HG02642 (cell line): ENCODE measurements around the gene CFAP300.

Source experiments
- ATAC-seq: cut with Tn5 transposase; IDR thresholded peaks from one replicate; pipeline ENCODE4 v1.9.1; 2021; ENCODE audit warnings: mild to moderate bottlenecking; ENCODE audit not compliant: unreplicated experiment, poor library complexity

CFAP300 gene

DNA sequence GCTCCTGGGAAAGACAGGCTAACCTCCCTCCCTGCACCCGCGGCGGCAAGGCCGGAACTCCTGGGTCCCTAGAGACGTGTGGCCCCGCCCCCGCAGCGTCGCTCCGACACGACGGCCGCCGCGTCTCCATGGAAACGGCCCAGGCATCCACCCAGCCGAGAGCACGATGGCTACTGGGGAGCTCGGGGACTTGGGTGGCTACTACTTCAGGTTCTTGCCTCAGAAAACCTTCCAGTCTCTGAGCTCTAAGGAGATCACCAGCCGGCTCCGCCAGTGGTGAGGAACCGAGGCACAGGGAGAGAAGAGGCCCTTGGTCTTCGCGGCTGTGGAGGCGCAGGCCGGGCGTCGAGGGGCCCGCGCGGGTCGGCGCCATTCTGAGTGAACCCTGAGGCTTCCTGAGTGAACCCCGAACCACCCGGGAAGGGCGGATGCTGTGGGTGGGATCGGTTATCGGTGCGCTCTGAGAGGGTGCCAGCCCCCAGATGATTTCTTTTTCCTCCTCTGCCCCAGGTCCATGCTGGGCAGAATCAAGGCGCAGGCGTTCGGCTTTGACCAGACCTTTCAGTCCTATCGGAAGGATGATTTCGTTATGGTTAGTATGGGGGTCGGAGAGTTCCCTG is at the start of gene CFAP300:
TSS of gene CFAP300 (plus strand) at position 133 of the 620 bp plus-strand sequence. CDS start at position 167, 34 bp downstream.
- no peak for ATAC-seq

DNA sequence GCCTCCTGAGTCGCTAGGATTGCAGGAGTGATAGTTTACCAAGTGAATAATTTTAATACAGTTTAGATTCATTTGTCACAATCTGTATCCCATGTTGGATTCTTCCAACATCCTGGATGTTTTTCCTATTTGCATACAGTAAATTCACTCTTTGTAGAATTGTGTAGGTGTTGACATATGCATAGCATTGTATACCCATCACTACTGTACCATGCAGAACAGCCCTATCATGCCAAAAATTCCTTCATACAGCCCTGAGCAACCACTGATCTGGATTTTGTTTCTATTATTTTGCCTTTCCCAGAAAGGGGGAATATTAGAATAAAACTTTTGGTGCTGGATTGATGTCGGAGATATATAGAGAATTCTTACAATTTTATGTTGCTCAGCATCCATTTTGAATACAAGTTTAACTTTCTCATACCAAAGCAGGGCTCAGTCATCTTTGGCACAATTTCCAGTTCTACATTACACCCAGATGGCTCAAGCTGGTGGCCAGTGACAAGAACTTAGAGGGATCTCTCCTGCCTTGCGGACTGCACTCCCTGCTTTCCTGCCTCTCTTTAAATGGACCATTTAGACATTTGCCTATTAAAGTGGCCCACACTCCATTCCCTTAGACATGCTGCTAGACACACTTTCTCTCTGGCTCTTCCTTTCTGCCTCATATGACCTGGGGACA is 45.4 kb upstream of the CFAP300 start:
- no peak for ATAC-seq

DNA sequence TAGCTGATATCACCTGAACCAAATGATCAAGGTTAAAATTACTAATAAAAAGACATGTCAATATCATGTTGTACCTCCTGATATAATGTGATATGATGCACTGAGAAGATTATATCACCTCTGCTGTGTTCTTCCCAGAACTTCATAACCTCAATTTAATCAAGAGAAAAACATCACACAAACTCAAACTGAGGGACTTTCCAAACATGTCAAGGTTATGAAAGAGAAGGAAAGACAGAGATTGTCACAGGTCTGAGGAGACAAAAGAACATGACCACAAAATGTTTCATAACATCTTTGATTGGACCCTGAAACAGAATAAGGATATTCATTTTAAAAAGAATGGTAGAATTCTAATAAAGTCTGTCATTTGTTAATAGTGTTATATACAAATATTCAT is 43.0 kb upstream of the CFAP300 start:
- no peak for ATAC-seq

DNA sequence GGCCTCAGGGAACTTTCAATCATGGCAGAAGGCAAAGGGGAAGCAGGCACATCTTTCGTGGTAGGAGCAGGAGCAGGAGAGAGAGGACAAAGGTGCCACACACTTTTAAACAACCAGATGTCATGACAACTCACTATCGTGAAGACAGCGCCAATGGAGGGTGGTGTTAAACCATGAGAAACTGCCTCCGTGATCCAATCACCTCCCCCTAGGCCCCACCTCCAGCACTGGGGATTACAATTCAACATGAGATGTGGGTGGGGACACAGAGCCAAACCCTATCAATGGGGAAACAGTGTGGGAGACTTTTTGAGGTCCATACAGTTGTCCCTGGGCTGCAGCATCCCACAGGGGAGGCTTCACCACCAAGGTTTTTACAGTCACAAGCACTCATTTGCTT is 41.9 kb upstream of the CFAP300 start:
- ATAC-seq: no peak

DNA sequence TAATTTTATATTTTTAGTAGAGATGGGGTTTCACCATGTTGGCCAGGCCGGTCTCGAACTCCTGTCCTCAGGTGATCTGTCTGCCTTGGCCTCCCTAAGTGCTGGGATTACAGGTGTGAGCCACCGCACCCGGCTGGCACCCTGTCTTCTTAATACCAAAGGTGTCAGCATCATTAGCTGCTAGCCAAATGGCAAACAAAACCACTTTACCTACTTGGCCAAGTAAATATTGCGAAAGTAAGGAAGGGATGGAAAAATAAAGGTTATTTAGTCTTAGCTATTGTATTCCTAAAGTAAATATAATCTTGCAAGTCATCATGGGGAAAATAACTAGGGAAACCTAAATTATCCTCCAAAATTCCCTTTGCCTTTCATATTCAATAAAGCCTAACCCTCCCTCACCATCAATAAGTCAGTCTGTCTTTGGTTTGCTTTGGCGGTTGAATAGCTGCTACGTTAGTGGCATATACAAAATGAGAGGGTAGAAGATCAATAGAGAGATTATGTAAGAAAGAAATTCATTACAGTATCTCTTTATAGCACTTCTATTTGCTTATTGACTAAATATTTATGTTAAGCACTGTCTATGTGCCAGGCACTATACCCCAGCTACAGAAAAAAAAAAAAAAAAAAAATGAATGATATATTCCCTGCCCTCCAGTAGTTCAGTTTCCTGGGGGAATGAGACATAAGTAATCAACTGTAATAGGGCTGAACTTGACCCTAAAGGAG is 40.2 kb upstream of the CFAP300 start:
- ATAC-seq: no peak

DNA sequence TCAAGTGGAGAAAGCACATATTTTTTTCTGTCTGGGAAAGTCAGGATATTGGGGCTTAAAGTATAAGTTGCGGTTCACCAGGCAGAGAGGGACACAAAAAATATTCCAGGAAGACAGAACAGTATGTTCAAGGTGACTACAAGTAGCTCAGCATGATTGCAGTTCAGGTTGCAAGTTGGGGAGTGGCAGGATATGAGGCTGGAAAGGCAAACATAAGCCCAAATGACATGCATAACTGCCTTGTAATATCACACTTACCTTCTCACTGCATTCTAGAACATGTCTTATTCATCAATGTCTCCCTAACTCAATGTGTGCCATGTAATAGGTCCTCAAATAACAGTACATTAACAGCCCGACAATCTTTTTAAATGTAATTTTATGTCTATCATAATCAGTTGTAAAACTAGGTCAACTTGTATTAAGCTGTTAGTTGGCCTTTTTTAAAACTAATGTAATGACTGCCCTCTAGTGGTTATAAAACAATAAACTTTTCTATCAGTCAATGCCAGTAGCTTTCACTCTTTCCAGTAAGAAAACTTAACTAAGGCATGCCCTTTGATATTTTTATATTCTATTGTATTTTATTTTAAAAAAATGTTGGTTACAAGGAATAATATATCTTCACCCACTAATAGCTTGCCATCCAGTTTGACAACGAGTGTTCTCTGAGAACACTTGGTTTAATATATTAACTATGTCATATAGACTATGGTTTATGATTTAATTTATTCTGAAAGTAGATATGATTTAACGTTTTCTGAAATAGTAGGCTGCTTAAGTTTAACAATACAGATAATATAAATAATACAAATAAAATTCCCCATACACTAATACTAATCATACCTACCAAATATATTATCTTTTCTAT is 39.4 kb upstream of the CFAP300 start:
- peak; percentile 63 for ATAC-seq

DNA sequence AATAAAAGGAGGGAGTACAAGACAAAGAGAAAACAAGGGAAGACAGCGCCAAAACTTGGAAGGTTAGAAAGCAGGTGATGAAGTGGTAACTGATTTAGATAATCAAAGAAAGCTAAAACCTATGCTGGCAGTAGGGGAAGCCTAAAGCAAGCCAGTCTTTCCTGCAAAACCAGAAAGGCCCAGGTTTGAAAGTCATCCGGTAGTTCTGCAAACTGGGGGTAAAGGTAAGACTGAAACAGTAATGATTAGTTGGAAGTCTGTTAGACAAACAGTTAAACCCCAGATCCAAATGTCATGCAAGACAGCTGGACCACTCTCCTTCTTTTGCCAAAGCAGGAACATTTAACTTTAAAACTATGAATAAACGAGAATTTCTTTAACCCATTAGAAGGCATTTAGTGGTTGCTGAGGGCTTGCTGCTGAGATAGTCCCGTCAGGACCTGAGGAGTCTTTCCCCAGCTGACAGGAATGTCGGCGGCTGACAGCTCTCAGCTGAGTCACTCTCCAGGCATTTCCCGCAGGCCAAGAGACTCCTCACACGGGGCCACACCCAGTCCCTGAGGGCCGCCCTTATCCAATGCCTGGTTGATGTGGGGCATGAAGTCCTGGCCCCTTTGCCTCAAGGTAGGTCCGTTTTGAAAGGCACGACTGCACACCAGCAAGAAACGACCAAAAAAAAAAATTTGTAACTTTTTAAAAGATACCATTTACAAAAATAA is 36.3 kb upstream of the CFAP300 start:
- no peak for ATAC-seq

DNA sequence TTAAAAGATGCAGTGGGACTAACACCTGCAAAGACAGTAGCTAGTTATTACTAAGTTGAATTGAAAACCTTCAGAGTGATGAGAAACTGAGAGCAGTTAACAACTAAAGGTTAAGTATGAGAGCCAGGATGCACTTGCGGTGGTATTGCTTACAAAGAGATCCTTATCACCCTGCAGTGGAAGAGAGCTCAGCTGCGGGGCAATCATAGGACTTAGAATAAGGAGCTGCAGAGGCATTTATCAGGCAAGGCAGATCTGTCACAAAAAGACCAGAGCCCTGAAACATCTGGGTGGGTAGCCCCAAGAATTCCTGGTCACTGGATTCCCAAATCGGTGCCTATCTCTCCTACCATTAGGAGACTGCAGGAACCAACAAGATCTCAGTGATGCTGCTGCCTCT is 34.3 kb upstream of the CFAP300 start:
- no peak for ATAC-seq

DNA sequence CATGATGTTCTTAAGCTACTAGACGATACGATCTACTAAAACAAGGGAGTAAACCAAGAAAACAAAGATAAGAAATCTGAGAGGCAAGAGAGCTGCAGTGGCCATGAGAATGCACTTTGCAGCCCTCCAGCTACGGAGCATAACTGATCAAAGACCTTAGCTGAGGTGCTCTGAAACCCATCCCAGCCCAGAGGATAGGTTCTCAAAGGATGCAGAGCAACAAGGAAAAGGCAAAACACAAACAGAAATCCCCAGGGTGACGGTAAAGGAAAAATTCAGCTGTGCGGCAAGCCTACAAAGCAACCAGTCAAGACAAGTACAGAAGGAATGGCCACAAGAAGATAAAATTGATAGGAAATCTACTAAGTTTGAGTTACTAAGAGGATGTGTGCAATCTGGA is 32.5 kb upstream of the CFAP300 start:
- ATAC-seq: no peak

DNA sequence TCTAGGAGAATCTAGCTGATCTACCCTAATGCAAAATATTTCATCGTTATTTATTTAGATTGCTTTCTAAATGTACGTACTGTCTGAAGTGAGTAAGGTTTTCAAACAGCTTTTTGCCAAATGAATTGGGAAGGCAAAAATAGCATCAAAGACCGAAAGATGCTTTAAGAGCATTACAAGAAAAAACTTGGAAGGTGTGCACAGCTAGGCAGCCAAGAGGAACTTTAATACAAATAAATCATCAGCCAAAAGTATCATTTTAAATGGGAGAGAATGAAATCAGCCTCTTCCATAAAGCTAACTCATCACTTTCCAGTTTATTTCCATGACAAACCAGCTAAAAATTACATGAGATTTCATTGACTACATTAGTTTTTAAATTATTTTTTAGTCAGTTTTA is 30.2 kb upstream of the CFAP300 start:
- ATAC-seq: no peak

DNA sequence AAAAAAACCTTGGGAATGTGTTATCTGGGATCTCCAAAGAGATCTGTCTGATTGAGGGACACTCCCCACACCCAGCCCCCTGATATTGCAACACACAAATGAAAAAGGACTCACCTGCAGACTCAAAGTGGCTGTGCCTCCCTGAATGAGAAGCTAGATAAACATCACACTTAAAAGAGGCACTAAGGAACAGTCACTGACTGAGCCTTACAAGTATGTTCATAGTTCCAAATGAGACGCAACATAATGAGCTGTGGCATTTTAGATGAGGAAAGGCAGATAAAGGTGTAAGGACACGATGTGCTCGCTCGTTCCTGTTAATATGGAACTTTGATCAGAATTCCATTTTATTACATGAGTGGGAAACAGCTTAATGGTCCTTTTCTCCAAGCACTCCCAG is 21.0 kb upstream of the CFAP300 start:
- no peak for ATAC-seq

DNA sequence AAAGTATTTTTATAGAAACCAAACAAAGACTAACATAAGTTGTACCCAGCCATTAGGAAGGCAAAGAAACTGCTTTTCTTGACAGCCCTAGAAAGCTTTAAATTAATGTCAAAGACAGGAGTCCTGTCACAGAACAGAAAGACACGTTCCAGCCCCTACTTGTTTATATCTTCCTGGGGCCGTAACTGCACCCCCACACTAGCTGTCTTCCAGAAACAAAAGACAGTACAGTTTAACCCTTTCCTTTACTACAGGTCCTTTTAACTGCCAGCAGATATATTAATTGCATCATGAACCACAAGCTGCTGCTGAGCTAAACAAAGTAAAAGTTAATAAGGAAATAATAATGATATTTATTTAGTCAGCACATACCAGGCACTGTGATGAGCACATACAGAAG is 20.3 kb upstream of the CFAP300 start:
- no peak for ATAC-seq

DNA sequence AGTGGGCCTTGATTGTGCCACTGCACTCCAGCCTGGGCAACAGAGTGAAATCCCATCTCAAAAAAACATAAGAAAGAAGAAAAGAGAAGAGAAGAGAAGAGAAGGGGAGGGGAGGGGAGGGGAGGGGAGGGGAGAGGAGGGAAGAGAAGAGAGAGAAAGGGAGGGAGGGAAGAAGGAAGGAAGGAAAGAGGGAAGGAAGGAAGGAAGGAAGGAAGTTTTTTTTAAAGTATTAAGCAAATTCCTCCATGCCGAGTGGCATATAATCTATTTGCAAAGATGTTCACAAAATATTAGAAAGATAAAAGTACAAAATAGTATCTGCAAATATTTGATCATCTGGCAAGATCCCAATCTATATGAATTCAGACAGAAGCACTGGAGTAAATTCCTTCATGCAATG is 10.5 kb upstream of the CFAP300 start:
- no peak for ATAC-seq

DNA sequence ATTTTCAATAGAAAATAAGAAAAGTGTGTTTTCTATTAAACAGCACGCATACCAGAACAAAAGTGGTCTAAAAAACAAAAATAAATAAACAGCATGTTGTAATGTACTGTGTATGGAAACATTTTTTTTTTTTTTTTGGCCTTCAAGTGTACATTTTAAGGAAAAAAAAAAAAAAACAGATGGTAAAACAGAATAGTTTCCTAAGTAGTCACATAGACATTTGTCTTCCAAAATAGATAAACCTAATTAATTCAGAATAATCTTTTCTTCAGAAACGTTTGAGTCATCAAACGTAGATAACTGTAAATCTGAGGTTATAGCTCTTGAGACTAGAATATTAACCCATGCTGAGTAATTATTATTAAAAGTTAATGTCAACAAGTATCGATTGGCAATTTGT is 396 bp upstream of the CFAP300 start:
- no peak for ATAC-seq

DNA sequence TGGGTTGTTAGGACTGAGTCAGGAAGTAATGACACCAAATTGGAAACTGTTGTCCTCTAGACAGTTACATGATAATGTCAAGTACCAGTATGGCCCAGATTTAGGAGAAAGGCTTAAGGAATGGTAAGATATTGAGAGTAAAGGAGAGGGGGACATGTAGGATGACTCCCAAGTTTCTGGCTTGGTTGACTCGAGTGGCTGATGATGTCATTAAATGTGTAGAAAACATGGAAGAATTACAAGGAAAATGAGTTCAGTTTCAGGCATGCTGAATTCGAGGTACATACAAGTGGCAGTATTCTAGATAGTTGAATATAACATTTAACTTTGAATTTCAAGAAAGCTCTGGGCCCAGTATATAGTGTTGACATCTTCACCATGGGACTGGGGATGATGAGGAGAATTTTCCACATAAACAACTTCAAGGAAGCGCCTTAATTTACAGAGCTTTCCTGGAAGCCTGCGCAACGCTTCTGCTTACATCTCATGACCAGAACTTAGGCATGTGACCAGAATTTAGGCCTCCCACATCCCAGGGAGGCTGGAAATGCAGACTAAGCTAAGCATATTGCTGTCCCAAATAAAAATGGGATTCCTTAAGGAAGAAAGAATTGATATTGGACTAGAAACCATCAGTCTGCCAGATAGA is 3.8 kb downstream of the CFAP300 start:
- ATAC-seq: no peak

DNA sequence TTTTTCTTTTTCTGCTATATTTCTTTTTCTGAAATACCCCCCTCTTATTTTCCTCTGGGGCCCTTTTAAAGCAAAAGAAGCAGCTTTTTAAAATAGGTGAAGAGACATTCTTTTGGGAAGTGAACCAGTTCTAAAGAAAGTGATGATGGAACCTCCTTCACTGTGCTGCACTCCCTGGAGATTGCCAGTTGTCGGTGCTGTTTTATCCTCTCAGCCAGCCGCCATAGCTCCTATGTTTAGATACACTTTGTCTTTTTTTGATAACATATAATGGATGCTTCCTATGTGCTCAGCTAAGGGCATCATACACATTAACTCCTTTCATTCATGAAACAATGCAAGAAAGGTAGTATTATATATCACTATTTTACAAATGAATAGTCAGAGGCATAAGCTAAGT is 14.0 kb downstream of the CFAP300 start:
- ATAC-seq: no peak

DNA sequence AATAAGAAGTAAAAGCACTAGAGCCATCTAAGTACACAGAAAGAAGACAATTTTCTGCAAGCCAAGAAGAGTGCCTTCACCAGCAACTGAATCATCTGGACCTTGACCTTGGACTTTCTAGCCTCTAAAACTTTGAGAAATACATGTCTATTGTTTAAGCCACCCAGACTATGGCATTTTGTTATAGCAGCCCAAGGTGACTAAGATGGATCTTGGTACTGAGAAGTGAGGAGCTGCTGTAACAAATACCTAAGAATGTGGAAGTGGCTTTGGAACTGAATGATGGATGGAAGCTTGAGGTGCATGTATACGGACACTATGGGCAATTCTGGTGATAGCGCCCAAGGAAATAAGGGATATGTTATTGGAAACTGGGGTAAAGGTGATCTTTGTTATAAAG is 14.9 kb downstream of the CFAP300 start:
- no peak for ATAC-seq

DNA sequence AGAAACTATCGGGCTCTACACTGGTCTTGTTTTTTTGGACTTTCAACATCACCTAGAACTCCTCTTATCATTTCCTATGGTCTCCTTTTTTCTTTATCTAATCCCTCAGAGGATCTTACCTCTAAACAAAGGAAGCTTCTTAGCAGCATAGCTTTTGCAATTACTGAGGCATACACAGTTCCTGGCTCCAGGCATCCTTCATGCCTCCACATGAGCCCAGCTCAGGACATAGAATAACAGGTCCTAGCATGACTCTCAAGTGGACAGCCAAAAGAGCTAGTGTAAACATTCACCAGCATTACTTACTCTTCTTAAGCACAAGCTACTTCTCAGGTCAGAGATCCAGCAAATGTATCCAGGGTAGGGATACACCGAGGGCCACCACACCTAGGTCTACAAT is 17.1 kb downstream of the CFAP300 start:
- no peak for ATAC-seq

DNA sequence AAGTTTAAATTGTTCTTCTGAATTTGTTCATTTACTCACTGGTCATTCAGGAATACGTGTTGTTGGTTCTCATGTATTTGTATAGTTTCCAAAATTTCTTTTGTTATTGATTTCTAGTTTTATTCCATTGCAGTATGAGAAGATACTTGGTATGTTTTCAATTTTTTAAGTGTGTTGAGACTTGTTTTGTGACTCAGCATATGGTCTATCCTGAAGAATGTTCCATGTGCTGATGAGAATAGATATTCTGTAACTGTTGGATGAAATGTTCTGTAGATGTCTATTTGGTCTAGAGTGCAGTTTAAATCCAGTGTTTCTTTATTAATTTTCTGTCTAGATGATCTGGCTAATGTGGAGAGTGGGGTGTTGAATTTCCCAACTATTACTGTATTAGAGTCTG is 23.5 kb downstream of the CFAP300 start:
- no peak for ATAC-seq
